Fibroblast of pulmonary artery (primary cell): Measurements from ENCODE around the gene HLCS.
"Not testable (repeated sequence)": the region's sequence is repeated elsewhere in the genome, so short reads cannot be mapped to it uniquely, and the experiment has no call there.

ENCODE experiments used
- DNase-seq: peaks from one replicate; pipeline ENCODE4 v3.0.0-alpha.2; 2010; ENCODE audit warnings: low read depth
- H3K4me3 ChIP-seq: replicated peaks from 2 replicates; pipeline ENCODE4 v1.5.1; 2011; ENCODE audit warnings: low read depth, mild to moderate bottlenecking, control low read depth, low read length, moderate library complexity
- CTCF ChIP-seq: IDR thresholded peaks from 2 replicates; pipeline ENCODE4 v1.5.1; 2011; ENCODE audit warnings: mild to moderate bottlenecking, control low read depth, low read length, inconsistent platforms; ENCODE audit errors: missing control alignments

The HLCS gene

DNA sequence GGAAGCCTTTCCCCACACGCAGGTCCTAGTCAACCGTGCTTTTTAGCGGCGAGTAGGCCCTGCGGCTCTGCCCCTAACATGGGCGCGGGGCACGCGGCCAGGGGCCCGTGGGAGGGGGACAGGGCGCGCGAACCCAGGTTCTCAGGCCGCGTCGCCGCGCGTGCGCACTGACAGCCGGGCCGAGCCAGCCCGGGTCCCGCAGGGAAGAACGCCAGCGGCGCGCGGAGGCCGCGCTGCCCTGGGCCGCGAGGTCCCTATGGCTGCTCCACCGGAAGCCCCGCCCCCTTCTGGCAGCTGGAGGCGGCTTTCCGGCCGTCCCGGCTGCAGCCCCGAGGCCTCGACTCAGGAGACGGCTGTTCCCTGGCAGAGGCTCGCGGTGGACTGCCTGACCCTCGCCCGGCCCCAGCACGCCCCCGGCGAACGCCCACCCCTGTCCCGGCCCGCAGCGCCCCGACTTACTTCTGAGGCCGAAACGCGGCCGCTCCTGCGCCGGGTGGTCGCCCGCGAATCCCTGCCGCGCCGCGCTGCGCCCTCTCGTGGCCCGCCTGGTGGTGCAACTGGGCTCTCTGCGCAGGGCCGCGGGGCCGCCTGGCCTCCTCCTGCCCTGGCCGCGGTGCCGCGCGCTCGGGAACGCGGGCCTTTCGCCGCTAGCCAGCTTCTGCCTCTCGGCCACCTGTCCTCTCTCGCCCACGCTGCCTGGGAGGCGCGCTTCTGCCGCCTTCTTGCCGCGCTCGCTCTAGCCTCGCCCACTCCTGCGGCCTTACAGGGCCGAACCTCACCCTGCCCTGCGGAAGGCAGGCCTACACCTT is 23.4 kb upstream of the HLCS start:
- peak; percentile 34 for TF ChIP-seq CTCF
- DNase-seq, result peak; percentile 94
- H3K4me3 ChIP-seq, result peak overlapping the region; percentile 56

DNA sequence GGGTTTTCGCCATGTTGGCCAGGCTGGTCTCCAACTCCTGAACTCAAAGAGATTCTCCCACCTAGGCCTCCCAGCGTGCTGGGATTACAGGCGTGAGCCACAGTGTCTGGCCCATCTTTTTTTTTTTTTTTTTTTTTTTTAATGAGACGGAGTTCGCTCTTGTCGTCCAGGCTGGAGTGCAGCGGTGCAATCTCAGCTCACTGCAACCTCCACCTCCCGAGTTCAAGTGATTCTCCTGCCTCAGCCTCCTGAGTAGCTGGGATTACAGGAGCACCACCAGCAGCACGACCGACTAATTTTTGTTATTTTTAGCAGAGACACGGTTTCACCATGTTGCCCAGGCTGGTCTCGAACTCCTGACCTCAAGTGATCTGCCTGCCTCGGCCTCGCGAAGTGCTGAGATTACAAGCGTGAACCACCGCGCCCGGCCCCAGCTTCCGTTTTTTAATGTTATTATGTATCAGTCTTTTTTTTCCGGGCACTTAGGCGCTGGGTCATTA is 22.8 kb upstream of the HLCS start:
- DNase-seq, result not testable (repeated sequence)
- H3K4me3 ChIP-seq, result peak overlapping the region; percentile 56

DNA sequence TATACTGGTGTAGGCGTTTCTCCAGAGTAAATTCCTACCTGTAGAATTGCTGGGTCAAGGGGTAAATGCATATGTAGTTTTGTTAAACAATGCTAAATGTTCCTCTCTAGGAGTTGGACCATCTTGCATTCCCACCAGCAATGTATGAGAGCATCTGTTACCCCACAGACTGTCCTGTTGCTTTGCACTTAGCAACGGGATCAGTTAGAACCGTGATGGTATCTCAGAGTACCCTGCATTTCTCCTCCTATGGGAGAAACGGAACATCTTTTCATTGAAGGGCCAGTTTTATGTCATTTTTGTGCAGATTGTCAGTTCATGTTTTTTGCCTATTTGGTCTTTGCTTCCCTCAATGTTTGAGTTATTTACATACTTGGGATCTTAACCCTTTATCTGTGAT is 22.1 kb upstream of the HLCS start:
- no peak for TF ChIP-seq CTCF
- DNase-seq, result no peak
- no peak overlapping the region for H3K4me3 ChIP-seq

DNA sequence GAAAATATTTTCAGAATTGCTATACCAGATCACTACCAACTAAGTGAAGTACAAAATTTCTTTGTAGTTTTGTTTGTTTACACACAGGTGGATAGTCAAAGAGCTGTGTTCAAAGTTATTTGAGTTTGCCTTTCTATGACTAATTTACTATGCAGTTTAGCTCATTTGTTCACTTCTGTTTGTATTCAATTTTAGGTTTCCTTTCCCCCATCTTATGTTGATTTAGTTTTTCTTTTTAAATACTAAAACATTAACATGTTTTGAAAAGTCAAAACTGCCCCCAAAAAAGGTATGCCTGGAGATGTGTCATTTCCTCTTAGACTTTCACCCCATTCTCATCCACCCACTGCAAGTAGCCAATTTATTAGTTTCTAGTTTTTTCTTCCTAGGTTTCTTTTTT is 21.4 kb upstream of the HLCS start:
- no peak for DNase-seq
- H3K4me3 ChIP-seq, result no peak overlapping the region
- no peak for TF ChIP-seq CTCF

DNA sequence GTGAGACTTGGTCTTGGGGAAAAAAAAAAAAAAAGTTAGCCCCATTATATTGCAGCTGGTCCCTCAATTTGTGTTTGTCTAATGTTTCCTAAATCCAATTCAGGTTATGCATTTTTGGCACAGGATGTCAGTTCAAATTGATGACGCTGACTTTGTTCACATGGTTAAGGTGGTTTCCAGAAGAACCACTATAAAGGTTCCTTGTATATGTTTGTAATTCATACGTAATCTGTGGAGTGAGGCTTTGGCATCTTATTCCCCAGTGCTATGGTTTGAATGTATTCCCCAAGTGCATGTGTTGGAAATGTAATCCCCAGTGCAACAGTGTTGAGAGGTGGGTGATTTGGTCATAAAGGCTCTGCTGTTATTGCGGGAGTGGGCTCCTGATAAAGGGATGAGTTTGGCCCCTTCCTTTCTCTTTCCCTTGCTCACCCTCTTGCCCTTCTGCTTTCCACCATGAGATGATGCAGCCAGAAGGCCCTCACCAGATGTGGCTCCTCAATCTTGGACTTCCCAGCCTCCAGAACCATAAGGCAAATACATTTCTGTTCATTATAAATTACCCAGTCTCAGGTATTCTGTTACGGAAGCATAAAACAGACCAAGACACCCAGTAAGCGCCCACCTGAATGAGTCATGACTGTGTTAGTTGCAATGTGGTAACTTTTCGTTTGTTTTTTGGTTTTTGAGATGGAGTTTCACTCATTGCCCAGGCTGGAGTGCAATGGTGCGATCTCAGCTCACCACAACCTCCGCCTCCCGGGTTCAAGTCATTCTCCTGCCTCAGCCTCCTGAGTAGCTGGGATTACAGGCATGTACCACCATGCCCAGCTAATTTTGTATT is 19.5 kb upstream of the HLCS start:
- DNase-seq, result no peak
- no peak for TF ChIP-seq CTCF
- no peak overlapping the region for H3K4me3 ChIP-seq

DNA sequence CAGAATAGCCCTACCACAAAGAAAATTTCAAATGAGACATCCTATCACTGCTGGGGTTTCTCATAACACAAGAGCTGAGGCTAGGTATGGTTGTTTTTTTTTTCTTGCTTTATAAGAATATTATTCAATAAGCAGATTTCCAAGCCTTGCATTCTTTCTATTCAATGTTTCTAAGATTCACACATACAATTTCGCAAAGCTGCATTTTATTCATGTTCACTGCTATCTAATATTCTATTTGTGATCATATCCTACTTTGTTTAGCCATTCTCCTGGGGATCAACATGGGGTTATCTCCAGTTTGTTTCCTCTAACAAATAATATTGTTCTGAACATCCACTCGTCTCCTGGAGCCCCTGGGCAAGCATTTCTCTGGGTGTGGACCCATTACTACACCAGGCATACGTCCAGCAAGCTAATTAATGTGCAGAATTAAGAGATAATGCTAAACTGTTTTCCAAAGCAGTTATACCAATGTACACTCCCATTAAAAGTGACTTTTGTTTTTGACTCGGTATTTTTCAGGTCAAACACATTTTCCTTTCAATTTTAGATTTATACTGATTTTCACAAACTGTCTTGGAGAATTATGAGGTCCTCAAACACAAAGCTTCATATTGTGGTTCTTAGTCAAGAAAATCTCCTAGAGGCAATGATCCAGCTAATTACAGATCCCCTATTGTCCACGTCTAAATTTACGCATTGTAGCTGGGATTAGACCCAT is 15.7 kb upstream of the HLCS start:
- no peak overlapping the region for H3K4me3 ChIP-seq
- no peak for DNase-seq
- TF ChIP-seq CTCF, result no peak

- no peak for TF ChIP-seq CTCF
- no peak for DNase-seq
- H3K4me3 ChIP-seq, result no peak overlapping the region
Measured at GRCh38 chr21:36981049-36981391, 14.6 kb upstream of the HLCS start.
